LoVo (cell line): ENCODE results near the gene HLF.
A peak's percentile ranks its signal among the peaks of the same experiment; 100 is the strongest.

ENCODE experiments used
- DNase-seq: peaks from one replicate; pipeline ENCODE4 v3.0.0-alpha.2; 2016; ENCODE audit warnings: low spot score

HLF gene

DNA sequence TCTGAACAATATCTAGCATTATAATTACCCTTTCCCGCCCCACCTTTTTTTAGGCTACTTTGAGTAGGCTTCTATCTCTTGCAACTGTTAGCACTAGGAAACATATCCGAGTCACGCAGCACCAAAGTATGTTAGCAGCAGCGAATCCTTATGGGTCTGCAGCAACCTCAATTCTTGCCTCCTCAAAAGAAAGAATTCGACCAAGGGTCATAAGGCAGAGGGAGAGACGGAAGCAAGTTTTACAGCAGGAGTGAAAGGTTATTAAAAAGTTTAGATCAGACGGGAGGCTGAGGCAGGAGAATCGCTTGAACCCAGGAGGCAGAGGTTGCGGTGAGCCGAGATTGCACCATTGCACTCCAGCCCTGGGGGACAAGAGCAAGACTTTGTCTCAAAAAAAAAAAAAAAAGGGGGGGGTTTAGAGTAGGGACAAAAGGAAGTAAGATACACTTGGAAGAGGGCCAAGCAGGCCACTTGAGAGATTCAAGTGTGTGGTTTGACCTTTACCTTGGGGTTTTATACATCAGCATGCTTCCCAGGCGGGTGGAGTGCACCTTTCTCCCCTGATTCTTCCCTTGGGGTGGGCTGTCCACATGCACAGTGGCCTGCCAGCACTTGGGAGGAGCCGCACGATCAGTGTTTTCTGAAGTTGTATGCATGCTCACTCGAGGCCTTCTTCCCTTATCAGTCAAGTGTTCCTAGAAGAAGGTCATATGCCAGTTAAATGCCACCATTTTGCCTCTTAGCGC, 67.7 kb downstream of the HLF start:
- DNase-seq: peak; percentile 6

DNA sequence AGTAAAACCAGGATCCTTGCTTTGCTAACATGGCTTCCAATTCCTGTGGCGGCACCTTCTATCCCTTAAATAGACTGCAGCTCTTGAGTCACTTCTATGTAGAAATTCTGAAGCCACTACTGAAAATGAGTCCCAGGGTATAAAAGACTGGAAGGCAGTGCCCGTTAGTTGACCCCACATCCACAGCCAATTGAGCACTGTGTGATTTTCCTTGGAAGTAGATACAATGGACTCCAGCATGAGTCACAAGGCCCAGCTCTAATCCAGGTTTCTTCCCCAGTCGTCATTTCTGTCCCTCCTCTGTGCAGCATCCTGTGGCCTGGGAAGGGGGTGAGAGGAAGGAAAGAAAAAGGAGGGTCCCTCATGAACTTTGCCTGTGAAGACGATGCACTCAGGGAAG, 69.5 kb downstream of the HLF start:
- DNase-seq: no peak

GRCh38 chr17:55334881-55335540, 70.3 kb downstream of the HLF start:
- DNase-seq: no peak

DNA sequence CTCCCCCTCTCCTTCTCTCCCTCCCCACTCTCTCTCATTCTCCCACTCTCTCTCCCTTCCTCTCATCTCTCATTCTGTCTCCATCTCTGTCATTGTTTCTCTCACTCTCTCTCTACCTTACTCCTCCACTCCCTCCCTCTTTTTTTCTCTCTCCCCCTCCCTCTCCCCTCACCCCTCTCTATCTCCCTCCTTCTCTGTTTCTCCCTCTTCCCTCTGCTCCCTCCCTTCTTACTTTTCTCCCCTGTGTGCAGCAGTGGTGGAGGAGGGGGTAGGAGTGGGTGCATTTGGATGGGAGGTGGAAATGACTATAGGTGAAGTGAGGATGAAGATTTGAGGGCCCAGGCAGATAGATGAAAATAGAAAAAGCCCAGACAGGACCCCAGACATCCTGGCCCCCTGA, 70.9 kb downstream of the HLF start:
- no peak for DNase-seq

GRCh38 chr17:55336426-55336825, 71.7 kb downstream of the HLF start:
- DNase-seq: no peak

DNA sequence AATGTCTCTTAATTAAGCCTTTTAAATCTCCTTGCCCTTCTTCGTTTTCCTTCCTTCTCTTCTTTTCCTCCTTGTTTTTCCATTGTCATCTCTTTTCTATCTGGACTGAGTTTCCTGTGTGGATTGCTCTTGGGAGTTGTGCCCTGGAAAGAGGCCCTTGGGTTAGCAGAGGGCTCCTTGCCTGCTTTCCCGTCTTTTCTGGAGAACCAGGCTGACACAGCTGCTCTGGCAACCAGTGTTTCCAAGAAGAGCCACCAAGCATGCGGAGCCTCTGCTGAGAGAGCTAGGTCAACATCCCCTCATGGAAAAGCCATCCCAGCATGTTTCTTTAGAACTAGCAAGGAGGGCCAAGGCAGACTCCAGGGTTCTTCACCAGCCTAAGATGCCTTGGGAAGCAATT, 75.4 kb downstream of the HLF start:
- DNase-seq: no peak

DNA sequence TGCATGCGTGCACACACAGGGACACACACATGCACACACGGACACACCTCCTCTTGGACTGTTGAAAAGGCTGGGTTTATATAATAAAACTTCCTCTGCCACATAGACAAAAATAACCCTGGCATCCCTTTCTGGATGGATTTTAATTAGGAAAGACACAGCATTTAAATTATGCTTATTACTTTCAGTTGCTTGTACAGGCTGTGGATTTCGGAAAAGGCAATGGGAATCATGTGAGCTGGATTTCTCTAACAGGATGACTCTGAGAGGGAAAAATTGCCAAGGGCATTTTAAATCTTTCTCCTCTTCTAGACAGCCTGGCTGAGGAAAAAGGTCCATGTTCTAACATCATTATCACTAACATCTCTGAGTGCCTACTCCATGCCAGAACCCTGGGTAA, 75.9 kb downstream of the HLF start:
- DNase-seq: no peak

- DNase-seq: no peak
These were observed 76.7 kb downstream of the HLF start for GRCh38 chr17:55341432-55341831.

DNA sequence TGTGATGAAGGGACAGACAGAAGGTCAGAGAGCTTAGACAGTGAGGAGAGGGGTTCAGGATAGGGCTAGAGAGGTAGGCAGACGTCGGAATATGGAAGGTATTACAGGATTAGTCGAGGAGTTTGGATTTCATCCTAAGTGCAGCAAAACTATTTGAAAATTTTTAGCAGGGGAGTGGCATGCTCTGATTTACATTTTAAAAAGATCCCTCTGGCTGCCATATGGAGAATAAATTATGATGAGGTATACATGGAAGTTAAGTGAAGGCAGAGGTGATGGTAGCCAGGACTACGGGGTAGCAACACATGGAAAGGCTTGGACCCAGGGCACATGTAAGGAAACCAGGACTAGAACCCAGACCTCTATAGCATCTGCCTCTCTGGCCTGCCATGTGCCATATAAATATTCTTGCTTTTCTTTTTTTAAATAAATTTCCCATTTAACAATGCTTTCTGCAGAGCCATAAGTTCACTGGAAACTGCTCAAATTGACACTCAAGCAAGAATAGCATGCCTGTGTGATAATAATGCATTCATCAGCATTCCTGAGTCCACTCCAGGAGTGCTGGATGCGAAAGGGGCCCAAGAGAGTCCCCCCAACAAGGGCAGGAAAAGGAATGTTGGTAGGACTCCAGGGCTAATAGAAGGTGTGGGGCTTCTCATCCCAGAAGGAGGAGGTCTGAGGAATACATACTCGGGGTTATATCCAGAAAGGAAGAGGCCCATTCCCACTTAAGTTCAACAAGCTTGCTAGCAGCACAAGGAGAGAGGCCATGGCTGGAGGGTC, 78.2 kb downstream of the HLF start:
- DNase-seq: no peak

GRCh38 chr17:55343900-55344513, 79.2 kb downstream of the HLF start:
- DNase-seq: no peak

DNA sequence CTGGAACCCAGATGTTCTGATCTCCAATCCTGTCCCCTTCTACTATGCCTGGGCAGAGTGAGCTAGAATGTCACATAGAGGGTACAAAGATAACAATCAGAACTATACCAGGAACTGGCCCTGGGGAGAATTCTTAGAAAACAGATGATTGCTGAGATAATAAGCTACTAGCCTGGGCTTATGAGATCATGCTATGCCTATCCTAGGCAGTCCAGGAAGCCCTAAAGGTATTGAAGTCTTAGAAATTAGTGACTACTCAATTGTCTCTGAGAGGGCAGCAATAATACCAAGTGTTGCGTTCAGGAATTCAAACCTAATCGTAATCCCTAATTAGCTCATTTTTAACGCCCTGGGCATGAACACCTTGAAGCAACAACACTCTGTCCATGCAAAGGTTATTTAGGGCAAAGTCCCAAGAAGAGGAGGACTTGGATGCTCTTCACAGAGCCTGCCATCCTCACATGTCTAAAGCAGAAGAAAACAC, 79.8 kb downstream of the HLF start:
- DNase-seq: no peak

GRCh38 chr17:55345132-55345531, 80.4 kb downstream of the HLF start:
- DNase-seq: no peak

- DNase-seq: no peak
These were observed 81.9 kb downstream of the HLF start for GRCh38 chr17:55346658-55347057.

GRCh38 chr17:55347341-55347740, 82.6 kb downstream of the HLF start:
- DNase-seq: no peak

DNA sequence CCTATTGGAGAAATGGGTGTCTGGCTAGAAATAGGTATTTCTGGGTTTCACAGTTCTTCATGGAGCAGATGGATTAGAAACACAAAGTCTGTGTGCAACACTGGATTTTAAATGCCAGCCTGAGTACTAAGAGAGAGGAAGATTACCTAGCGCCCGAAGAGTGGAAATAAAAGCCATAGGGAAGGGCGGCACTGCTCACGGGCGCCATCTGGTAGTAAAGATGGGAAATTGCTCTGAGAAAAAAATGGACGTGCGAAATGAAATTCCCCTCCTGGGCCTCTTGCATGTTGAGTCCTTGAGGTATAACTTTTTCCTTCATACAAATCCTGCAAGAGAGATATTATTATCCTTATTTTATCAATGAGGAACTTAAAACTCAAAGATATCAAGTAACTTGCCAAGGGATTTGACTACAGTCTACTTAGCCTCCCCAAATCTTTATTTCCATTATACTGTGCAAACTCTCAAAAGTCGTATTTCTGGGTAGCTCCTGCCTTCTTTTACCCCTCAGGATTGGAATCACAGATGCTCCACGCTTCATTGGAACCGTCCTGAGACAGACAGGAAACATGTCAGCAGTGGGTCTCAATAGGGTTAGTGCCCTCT, 84.1 kb downstream of the HLF start:
- peak; percentile 60 for DNase-seq

- no peak for DNase-seq
These were observed 86.1 kb downstream of the HLF start for GRCh38 chr17:55350825-55351205.

GRCh38 chr17:55351226-55351625, 86.5 kb downstream of the HLF start:
- DNase-seq: no peak

DNA sequence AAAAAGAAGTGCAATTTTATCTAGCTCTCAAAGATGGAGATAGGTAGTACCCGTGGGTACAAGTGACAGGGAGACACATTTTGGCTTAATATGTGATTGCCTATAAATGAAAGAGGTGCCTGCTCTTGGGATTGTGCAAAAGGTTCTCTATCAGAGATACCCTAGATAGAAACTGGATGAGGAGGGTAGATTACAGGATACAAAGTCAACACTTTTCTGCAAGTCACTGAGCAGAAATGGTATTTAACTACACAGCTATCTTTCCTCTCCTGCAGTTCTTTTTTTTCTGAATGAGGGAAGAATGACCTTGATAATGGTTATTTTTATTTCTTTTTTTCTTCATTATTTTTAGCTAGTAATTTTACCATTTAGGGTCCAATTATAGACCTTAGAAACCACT, 89.2 kb downstream of the HLF start:
- DNase-seq: no peak

DNA sequence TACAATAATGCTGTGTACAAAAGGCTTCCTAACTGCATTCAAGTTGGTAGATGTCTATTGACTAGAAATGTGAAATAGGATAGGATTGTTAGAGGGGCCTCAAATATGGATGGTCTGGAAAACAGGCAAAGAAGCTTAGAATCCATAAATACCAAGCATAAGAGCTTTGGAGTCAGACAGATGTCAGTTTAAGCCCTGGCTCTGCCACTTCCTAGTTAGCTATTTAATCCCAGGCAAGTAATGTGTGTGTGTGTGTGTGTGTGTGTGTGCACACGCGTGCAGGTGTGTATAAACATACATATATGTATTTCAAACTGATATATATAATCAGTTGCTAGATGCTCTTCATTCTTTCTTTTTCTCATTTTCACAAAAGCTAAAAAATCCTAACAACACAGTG, 90.2 kb downstream of the HLF start:
- DNase-seq: no peak

GRCh38 chr17:55356434-55357328, 91.9 kb downstream of the HLF start:
- peak; percentile 58 for DNase-seq

DNA sequence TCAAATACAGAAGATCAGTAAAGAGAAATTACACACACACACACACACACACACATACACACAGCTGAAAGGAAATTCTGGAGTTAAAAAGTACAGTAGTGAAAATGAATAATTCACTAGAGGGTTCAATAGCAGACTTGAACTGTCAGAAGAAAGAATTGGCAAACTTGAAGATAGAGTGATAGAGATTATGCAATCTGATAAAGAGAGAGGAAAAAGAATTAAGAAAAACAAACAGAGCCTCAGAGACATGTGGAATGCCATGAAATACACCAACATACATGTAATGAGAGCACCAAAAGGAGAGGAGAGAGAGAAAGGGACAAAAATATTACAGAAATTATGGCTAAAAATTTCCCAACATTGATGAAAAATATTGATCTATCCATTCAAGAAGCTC, 96.2 kb downstream of the HLF start:
- DNase-seq: no peak
